Endothelial cell of umbilical vein (primary cell): ENCODE measurements around the gene SMC1B. TPM values are rescaled to one million over a fixed set of nuclear protein-coding genes. Genes with fewer than 3 reads are reported as not detected.

ENCODE experiments used
- BruUV-seq: library from RNA; stranded (reverse); fragments of 400-500 nt; replicated peaks from 2 replicates; lab custom pipeline; 2021; lab: Mats Ljungman, UMichigan
- CTCF ChIA-PET: fragments of 300-600, 350-600 bp; sonication (Branson Sonifier 250); formaldehyde crosslinking; loops from one replicate; lab custom pipeline; 2021; ENCODE audit warnings: antibody characterized with exemption, inconsistent platforms; lab: Charles Lee
- POLR2A ChIA-PET: fragments of 300-600, 350-600 bp; sonication (Branson Sonifier 250); formaldehyde crosslinking; loops from one replicate; lab custom pipeline; 2021; ENCODE audit warnings: antibody characterized with exemption, inconsistent platforms; lab: Charles Lee
- DNase-seq: peaks from one replicate; pipeline ENCODE4 v3.0.0-alpha.2; 2011; ENCODE audit warnings: low read depth, low spot score
- FAIRE-seq: peaks from 2 replicates; lab custom pipeline; 2011; peaks lifted over from hg19 to GRCh38; lab: Jason Lieb, UNC
- H2AFZ ChIP-seq: 2 replicates; pipeline ENCODE4 v1.6.0; 2012; ENCODE audit warnings: low read depth, low read length, control low read depth, inconsistent platforms
- H3K27ac ChIP-seq: 2 replicates; pipeline ENCODE4 v1.5.1; 2011; ENCODE audit warnings: low read depth, mild to moderate bottlenecking, control low read depth, low read length, moderate library complexity; ENCODE audit not compliant: insufficient read depth
- H3K27me3 ChIP-seq, 2 experiments: 2 replicates each; pipeline versions ENCODE4 v1.6.0 to v1.6.1; 2011; ENCODE audit warnings: low read length in 2 of 2, mixed read lengths in 1 of 2; ENCODE audit not compliant: control insufficient read depth in 2 of 2, insufficient read depth in 2 of 2
- H3K36me3 ChIP-seq, 2 experiments: 2 replicates in 1 of 2; 3 replicates in 1 of 2; pipeline ENCODE4 v1.5.1; 2011; ENCODE audit warnings: low read length in 2 of 2, mild to moderate bottlenecking in 1 of 2, moderate library complexity in 1 of 2; ENCODE audit not compliant: control insufficient read depth in 2 of 2, insufficient read depth in 2 of 2; ENCODE audit errors: extremely low read depth in 1 of 2
- H3K4me1 ChIP-seq: 3 replicates; pipeline ENCODE4 v1.5.1; 2011; ENCODE audit warnings: mild to moderate bottlenecking, low read length; ENCODE audit not compliant: control insufficient read depth, insufficient read depth; ENCODE audit errors: extremely low read depth
- H3K4me2 ChIP-seq: 2 replicates; pipeline ENCODE4 v1.6.1; 2011; ENCODE audit warnings: low read length, control low read depth, mixed read lengths; ENCODE audit not compliant: insufficient read depth
- H3K4me3 ChIP-seq, 3 experiments: fragments of 200-600 bp in 1 of 3; sonication (generic), shearing (Covaris generic) in 1 of 3; replicated peaks in 1 of 3; 2 replicates each; pipeline ENCODE4 v1.5.1; 2011 to 2016; ENCODE audit warnings: control low read depth in 3 of 3, low read length in 3 of 3, mild to moderate bottlenecking in 2 of 3, inconsistent platforms in 1 of 3, low read depth in 1 of 3, moderate library complexity in 1 of 3; ENCODE audit not compliant: insufficient read depth in 1 of 3
- H3K79me2 ChIP-seq: 2 replicates; pipeline ENCODE4 v1.6.0; 2012; ENCODE audit warnings: low read length, inconsistent platforms; ENCODE audit not compliant: control insufficient read depth, insufficient read depth
- H3K9ac ChIP-seq: replicated peaks from 2 replicates; pipeline ENCODE3; 2011; ENCODE audit warnings: low read length, control low read depth; ENCODE audit not compliant: insufficient read depth; ENCODE audit errors: extremely low read depth
- H3K9me1 ChIP-seq: replicated peaks from 3 replicates; pipeline ENCODE4 v1.6.0; 2011; ENCODE audit warnings: mild to moderate bottlenecking, low read length; ENCODE audit not compliant: control insufficient read depth, insufficient read depth; ENCODE audit errors: extremely low read depth
- H3K9me3 ChIP-seq: replicated peaks from 2 replicates; pipeline ENCODE4 v1.5.1; 2012; ENCODE audit warnings: low read length, inconsistent platforms; ENCODE audit not compliant: control insufficient read depth, insufficient read depth
- H4K20me1 ChIP-seq: replicated peaks from 2 replicates; pipeline ENCODE3; 2011; ENCODE audit warnings: mild to moderate bottlenecking, low read length; ENCODE audit not compliant: control insufficient read depth, insufficient read depth; ENCODE audit errors: extremely low read depth
- EZH2 ChIP-seq: IDR thresholded peaks from 2 replicates; pipeline ENCODE4 v1.6.1; 2012; ENCODE audit warnings: borderline replicate concordance, low read depth, mild to moderate bottlenecking, moderate library complexity, low read length, inconsistent platforms; ENCODE audit not compliant: severe bottlenecking
- FOS ChIP-seq: IDR thresholded peaks from 2 replicates; pipeline ENCODE4 v1.6.1; 2011; ENCODE audit warnings: mild to moderate bottlenecking, low read length, moderate library complexity, borderline replicate concordance; ENCODE audit not compliant: insufficient read depth
- GATA2 ChIP-seq: IDR thresholded peaks from 2 replicates; pipeline ENCODE4 v1.7.0; 2011; ENCODE audit warnings: low read depth, mild to moderate bottlenecking, moderate library complexity, mixed read lengths, low read length; ENCODE audit not compliant: insufficient read length, insufficient read depth
- JUN ChIP-seq: IDR thresholded peaks from 2 replicates; pipeline ENCODE4 v1.6.1; 2011; ENCODE audit warnings: borderline replicate concordance, low read depth; ENCODE audit not compliant: insufficient read length, insufficient read depth
- MYC ChIP-seq: IDR thresholded peaks from one replicate; pipeline ENCODE4 v1.6.1; 2011; ENCODE audit warnings: mild to moderate bottlenecking, low read depth, low read length
- POLR2A ChIP-seq: IDR thresholded peaks from 2 replicates; pipeline ENCODE4 v1.6.1; 2012; ENCODE audit warnings: low read depth, mild to moderate bottlenecking, control low read depth, low read length
- dilution Hi-C: fragments of 300-500 bp; cut with MboI; formaldehyde crosslinking; loops from one replicate; pipeline ENCODE4 v1.15.0; 2019; ENCODE audit warnings: low sequenced_read_pairs; ENCODE audit not compliant: extremely low pct_ligation_motif_present
- intact Hi-C: fragments of 100-400 bp; cut with micrococcal nuclease; formaldehyde crosslinking; loops from one replicate; pipeline ENCODE4 v1.10.0; 2022
- polyA plus RNA-seq, 4 experiments: library from polyadenylated mRNA; depleted of rRNA in 3 of 4; stranded (reverse) in 3 of 4; unstranded in 1 of 4; fragments of >200 nt; gene quantifications; 2 replicates each; pipeline versions ENCODE4 v1.2.1 to v1.2.3, GENCODE V29; 2011 to 2012; ENCODE audit warnings: missing spikeins in 1 of 4
- total RNA-seq: library from RNA; stranded (reverse); gene quantifications from 2 replicates; pipeline ENCODE4 v1.2.3, GENCODE V29; 2021
- TF ChIP-seq, protein P1 (sequence below), 2 donors: IDR thresholded peaks; 1 replicate in 1 of 2; 2 replicates in 1 of 2; pipeline ENCODE4 v1.5.1; 2011; ENCODE audit warnings: low read length in 2 of 2, mild to moderate bottlenecking in 2 of 2, moderate library complexity in 2 of 2, control low read depth in 1 of 2, inconsistent platforms in 1 of 2, low read depth in 1 of 2; ENCODE audit not compliant: insufficient read depth in 1 of 2; ENCODE audit errors: extremely low read depth in 1 of 2

The SMC1B gene
- total and polyA plus RNA-seq, 2 donors (not counting 3 experiments of a cell fraction or from before 2014, with no cell fraction given), result 0.07 TPM; not detected in 1

DNA sequence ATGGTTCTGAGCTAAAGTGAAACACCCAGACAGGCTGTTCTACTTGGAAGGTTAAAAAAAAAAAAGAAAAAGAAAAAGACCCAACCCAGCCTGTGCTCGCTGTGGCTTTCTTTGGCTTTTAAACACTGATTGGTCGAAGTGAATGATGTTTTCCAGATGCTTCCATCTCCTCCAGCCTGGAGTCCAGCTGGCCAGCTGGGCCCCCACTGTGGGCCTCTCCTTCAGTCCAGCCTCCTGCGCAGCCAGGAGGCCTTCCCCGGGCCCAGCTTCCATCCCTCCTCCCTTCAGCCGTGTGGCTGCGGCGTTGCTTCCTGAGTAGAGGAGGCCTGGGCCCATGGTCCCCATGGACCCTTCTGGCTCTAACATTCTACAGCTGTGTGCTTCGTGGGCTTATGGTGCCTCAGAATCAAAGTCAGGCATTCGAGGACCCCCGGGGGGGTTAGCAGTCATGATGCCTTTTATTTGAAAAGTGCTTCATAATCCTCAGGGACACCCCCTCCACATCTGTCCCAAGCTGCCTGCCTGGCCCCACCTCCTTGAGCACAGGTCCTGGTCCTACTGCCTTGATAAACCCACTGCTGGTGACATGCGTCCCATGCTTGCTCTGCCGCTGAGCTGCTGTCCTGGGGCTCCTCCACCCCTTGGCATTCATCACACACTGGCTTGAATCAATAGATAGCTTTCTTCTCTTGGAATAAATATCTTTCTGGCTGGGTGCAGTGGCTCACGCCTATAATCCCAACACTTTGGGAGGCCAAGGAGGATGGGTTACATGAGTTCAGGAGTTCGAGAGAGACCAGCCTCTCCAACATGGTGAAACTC is 47.1 kb upstream of the SMC1B start:
- FAIRE-seq (no peak), DNase-seq (no peak)
- Histone ChIP-seq H3K9me1 (no peaks in the 10 kb centered on the region), H3K4me3 (no peak overlapping the region), H2AFZ (no peak overlapping the region), H4K20me1 (no peaks in the 10 kb centered on the region), H3K36me3 (no peaks in the 10 kb centered on the region), H3K79me2 (no peaks in the 10 kb centered on the region), H3K4me2 (no peak overlapping the region), H3K9me3 (no peaks in the 10 kb centered on the region), H3K27me3 (no peaks in the 10 kb centered on the region), H3K4me1 (no peaks in the 10 kb centered on the region), H3K27ac (no peak overlapping the region), H3K9ac (no peak overlapping the region)
- intact Hi-C loops, result no loop called here
- dilution Hi-C loops, result no loop called here
- TF ChIP-seq FOS, result no peak
- no peak for TF ChIP-seq MYC
- no peak for TF ChIP-seq POLR2A
- TF ChIP-seq, protein P1, sequence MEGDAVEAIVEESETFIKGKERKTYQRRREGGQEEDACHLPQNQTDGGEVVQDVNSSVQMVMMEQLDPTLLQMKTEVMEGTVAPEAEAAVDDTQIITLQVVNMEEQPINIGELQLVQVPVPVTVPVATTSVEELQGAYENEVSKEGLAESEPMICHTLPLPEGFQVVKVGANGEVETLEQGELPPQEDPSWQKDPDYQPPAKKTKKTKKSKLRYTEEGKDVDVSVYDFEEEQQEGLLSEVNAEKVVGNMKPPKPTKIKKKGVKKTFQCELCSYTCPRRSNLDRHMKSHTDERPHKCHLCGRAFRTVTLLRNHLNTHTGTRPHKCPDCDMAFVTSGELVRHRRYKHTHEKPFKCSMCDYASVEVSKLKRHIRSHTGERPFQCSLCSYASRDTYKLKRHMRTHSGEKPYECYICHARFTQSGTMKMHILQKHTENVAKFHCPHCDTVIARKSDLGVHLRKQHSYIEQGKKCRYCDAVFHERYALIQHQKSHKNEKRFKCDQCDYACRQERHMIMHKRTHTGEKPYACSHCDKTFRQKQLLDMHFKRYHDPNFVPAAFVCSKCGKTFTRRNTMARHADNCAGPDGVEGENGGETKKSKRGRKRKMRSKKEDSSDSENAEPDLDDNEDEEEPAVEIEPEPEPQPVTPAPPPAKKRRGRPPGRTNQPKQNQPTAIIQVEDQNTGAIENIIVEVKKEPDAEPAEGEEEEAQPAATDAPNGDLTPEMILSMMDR (IDR thresholded peaks at IDR 0.05; ENCODE audit: extremely low read depth in 1 of 2, insufficient read depth in 1 of 2, low read depth in 1 of 2, low read length in 2 of 2), result no peak
- no peak for TF ChIP-seq JUN
- TF ChIP-seq GATA2, result no peak
- TF ChIP-seq EZH2, result no peak
- CTCF ChIA-PET, result no interaction called here
- no TSS peak for BruUV-seq
- POLR2A ChIA-PET, result no interaction called here
